ENCODE data around the gene DNAJC4.

DNAJC4 gene

GRCh38 chr11:64253043-64253442 lies 22.7 kb downstream of the DNAJC4 start:
- H3K36me3 ChIP-seq (ENCODE audit: low read length) = no peaks in the 10 kb centered on the region
- no peak overlapping the region for H3K4me3 ChIP-seq (ENCODE audit: insufficient read depth, low read length, poor library complexity, severe bottlenecking)
- H3K27ac ChIP-seq (ENCODE audit: low read depth, low read length) = peak overlapping the region; percentile 21; the same call in 1 of the 2 replicates
- peaks cover 4% of the 10 kb centered on the region; the same call in 1 of the 2 replicates for H3F3A ChIP-seq (ENCODE audit: insufficient read depth)
- no peaks in the 10 kb centered on the region for H3K9me3 ChIP-seq (ENCODE audit: insufficient read depth, low read length)
- no peaks in the 10 kb centered on the region for H3K9me2 ChIP-seq (replicated peaks; ENCODE audit: insufficient read depth, low read length)
- H3K27me3 ChIP-seq (ENCODE audit: low read length) = no peaks in the 10 kb centered on the region
- TF ChIP-seq EZH2phosphoT487 (conservative IDR thresholded peaks at IDR 0.05; ENCODE audit: low read length) = no peak
- no peak for TF ChIP-seq CTCF (IDR thresholded peaks at IDR 0.05; ENCODE audit: insufficient read depth, low read length, poor library complexity, severe bottlenecking)
- H3K9ac ChIP-seq (ENCODE audit: low read length) = no peak overlapping the region
- H4K20me1 ChIP-seq (ENCODE audit: low read depth, low read length) = no peaks in the 10 kb centered on the region
- no peak overlapping the region for H2AFZ ChIP-seq (ENCODE audit: low read depth, low read length, severe bottlenecking)
- peaks cover 9% of the 10 kb centered on the region; the same call in 1 of the 2 replicates for H3K79me2 ChIP-seq (ENCODE audit: insufficient read depth, low read length)
- H3K4me2 ChIP-seq (ENCODE audit: low read depth, low read length, poor library complexity, severe bottlenecking) = peak overlapping the region; percentile 97

GRCh38 chr11:64253481-64253880 lies 23.1 kb downstream of the DNAJC4 start:
- TF ChIP-seq CTCF (IDR thresholded peaks at IDR 0.05; ENCODE audit: insufficient read depth, low read length, poor library complexity, severe bottlenecking) (no peak), EZH2phosphoT487 (conservative IDR thresholded peaks at IDR 0.05; ENCODE audit: low read length) (no peak)
- Histone ChIP-seq H3K9me3 (ENCODE audit: insufficient read depth, low read length) (no peaks in the 10 kb centered on the region), H3K27ac (ENCODE audit: low read depth, low read length) (no peak overlapping the region), H3K27me3 (ENCODE audit: low read length) (no peaks in the 10 kb centered on the region), H3K36me3 (ENCODE audit: low read length) (no peaks in the 10 kb centered on the region), H3K4me3 (ENCODE audit: insufficient read depth, low read length, poor library complexity, severe bottlenecking) (no peak overlapping the region), H3F3A (ENCODE audit: insufficient read depth) (0 out of 2 replicates have a peak, but pooled peaks cover 3% of the 10 kb centered on the region), H3K9ac (ENCODE audit: low read length) (no peak overlapping the region), H3K9me2 (replicated peaks; ENCODE audit: insufficient read depth, low read length) (no peaks in the 10 kb centered on the region), H2AFZ (ENCODE audit: low read depth, low read length, severe bottlenecking) (no peak overlapping the region), H3K4me2 (ENCODE audit: low read depth, low read length, poor library complexity, severe bottlenecking) (no peak overlapping the region), H3K79me2 (ENCODE audit: insufficient read depth, low read length) (peaks cover 9% of the 10 kb centered on the region; the same call in 1 of the 2 replicates), H4K20me1 (ENCODE audit: low read depth, low read length) (no peaks in the 10 kb centered on the region)

- H3K27ac ChIP-seq (ENCODE audit: low read depth, low read length) = no peak overlapping the region
- H3K9me3 ChIP-seq (ENCODE audit: insufficient read depth, low read length) = no peaks in the 10 kb centered on the region
- H2AFZ ChIP-seq (ENCODE audit: low read depth, low read length, severe bottlenecking) = no peak overlapping the region
- TF ChIP-seq EZH2phosphoT487 (conservative IDR thresholded peaks at IDR 0.05; ENCODE audit: low read length) = no peak
- TF ChIP-seq CTCF (IDR thresholded peaks at IDR 0.05; ENCODE audit: insufficient read depth, low read length, poor library complexity, severe bottlenecking) = no peak
- H3K9me2 ChIP-seq (replicated peaks; ENCODE audit: insufficient read depth, low read length) = no peaks in the 10 kb centered on the region
- 0 out of 2 replicates have a peak, but pooled peaks cover 3% of the 10 kb centered on the region for H3F3A ChIP-seq (ENCODE audit: insufficient read depth)
- H3K36me3 ChIP-seq (ENCODE audit: low read length) = no peaks in the 10 kb centered on the region
- H3K4me3 ChIP-seq (ENCODE audit: insufficient read depth, low read length, poor library complexity, severe bottlenecking) = no peak overlapping the region
- no peaks in the 10 kb centered on the region for H4K20me1 ChIP-seq (ENCODE audit: low read depth, low read length)
- no peak overlapping the region for H3K9ac ChIP-seq (ENCODE audit: low read length)
- peaks cover 9% of the 10 kb centered on the region; the same call in 1 of the 2 replicates for H3K79me2 ChIP-seq (ENCODE audit: insufficient read depth, low read length)
- no peaks in the 10 kb centered on the region for H3K27me3 ChIP-seq (ENCODE audit: low read length)
- no peak overlapping the region for H3K4me2 ChIP-seq (ENCODE audit: low read depth, low read length, poor library complexity, severe bottlenecking)
These were observed 24.0 kb downstream of the DNAJC4 start for GRCh38 chr11:64254326-64254725.

All from SU-DHL-6 (cell line).